ENCODE measurements around the gene ANO2.

Gene ANO2

DNA sequence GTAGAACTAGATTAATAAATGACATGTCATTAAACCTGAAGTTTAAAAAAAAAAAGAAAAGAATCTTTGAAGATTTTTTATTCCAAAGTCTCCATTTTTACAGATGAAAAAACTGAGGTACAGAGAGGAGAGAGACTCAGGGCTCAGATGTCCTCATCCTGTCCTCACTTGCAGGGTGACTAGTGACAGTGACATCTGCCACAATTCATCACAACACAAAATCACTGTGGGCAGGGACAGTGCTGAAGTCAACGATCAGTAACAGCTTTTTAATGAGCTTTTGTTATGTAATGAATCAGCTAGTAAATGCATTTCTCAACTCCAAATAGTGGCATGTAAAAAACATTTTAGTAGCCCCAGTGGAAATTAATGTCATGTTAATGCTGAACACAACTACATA, 374.6 kb downstream of the ANO2 start:
- Histone ChIP-seq H3K9ac (no peak overlapping the region), H2AFZ (ENCODE audit: low read depth) (no peak overlapping the region), H3K4me3 (IDR thresholded peaks at IDR 0.05; ENCODE audit: insufficient read depth, low read depth, low read length) (no peak overlapping the region), H3K36me3 (ENCODE audit: insufficient read depth) (no peaks in the 10 kb centered on the region), H3K27ac (no peak overlapping the region), H3K79me2 (ENCODE audit: insufficient read depth, low read depth) (no peaks in the 10 kb centered on the region), H3K4me2 (no peak overlapping the region), H4K20me1 (ENCODE audit: insufficient read depth) (no peaks in the 10 kb centered on the region), H3K4me1 (ENCODE audit: low read depth, poor library complexity, severe bottlenecking) (no peaks in the 10 kb centered on the region), H3K27me3 (ENCODE audit: insufficient read depth, low read depth) (no peaks in the 10 kb centered on the region)
- TF ChIP-seq, protein P1, sequence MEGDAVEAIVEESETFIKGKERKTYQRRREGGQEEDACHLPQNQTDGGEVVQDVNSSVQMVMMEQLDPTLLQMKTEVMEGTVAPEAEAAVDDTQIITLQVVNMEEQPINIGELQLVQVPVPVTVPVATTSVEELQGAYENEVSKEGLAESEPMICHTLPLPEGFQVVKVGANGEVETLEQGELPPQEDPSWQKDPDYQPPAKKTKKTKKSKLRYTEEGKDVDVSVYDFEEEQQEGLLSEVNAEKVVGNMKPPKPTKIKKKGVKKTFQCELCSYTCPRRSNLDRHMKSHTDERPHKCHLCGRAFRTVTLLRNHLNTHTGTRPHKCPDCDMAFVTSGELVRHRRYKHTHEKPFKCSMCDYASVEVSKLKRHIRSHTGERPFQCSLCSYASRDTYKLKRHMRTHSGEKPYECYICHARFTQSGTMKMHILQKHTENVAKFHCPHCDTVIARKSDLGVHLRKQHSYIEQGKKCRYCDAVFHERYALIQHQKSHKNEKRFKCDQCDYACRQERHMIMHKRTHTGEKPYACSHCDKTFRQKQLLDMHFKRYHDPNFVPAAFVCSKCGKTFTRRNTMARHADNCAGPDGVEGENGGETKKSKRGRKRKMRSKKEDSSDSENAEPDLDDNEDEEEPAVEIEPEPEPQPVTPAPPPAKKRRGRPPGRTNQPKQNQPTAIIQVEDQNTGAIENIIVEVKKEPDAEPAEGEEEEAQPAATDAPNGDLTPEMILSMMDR (conservative IDR thresholded peaks at IDR 0.05; ENCODE audit: low read depth, low read length) = no peak

DNA sequence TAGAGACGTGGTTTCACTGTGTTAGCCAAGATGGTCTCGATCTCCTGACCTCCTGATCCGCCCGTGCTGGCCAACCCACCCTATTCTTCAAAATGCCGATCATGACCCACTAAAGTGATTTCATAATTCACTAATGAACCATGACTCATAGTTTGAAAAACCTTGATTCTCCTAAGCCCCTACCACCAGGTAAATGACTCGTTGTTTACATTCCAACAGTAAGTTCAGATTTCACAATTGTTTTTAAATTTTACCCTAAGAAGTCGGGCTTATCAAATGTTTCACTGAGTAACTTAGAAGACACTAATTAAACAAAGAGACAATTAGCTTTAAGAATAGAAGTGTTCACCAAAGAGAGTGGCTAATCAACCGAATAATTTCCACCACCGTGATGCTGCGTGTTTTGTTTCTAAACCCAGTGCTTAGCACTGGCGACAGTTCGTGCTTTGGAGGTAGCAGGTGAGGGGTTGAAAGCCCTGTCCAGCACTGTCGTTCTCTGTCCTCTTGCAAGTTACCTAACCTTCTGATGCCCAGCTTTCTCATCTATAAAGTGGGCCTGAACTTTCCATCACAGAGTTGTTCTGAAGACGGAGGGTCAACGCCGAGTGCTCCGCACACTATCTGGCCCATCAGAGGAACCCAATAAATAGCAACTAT, 376.6 kb downstream of the ANO2 start:
- H3K27ac ChIP-seq = no peak overlapping the region
- no peaks in the 10 kb centered on the region for H3K79me2 ChIP-seq (ENCODE audit: insufficient read depth, low read depth)
- no peaks in the 10 kb centered on the region for H4K20me1 ChIP-seq (ENCODE audit: insufficient read depth)
- no peaks in the 10 kb centered on the region for H3K36me3 ChIP-seq (ENCODE audit: insufficient read depth)
- no peak overlapping the region for H3K4me3 ChIP-seq (IDR thresholded peaks at IDR 0.05; ENCODE audit: insufficient read depth, low read depth, low read length)
- no peak overlapping the region for H2AFZ ChIP-seq (ENCODE audit: low read depth)
- H3K9ac ChIP-seq = no peak overlapping the region
- no peaks in the 10 kb centered on the region for H3K4me1 ChIP-seq (ENCODE audit: low read depth, poor library complexity, severe bottlenecking)
- no peak overlapping the region for H3K4me2 ChIP-seq
- TF ChIP-seq, protein P1 (conservative IDR thresholded peaks at IDR 0.05; ENCODE audit: low read depth, low read length) = no peak
- no peaks in the 10 kb centered on the region for H3K27me3 ChIP-seq (ENCODE audit: insufficient read depth, low read depth)

DNA sequence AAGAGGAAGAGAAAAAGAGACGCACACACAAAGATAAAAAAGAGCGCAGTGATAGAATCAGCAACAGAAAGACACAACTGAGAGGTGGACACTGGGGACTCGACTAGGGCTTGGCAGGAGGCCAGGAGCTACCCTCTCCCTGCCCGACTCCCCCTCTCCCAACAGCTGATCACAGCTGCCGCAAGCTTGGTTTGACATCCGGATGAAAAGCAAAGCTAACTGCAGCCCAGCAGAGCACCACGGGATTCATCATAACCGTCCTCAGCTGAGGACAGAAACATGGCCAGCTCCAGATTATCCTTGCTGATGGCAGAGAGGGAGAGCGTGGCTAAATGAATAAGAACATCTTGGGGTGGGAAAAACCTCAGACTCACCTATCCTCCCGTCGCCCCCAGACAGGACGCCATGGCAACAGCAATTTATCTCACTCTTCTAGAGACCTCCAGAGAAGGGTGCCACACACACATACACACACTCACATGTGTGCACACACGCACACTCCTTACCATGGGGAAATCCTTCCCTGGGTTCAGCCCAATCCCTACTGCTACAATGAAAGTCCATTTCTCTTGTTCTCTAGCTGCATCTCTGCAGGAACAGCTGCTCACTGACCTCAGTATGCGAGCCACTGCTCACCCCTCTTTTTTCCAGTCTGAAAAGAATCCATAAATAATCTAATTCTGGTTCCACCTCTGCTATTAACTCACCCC, 377.9 kb downstream of the ANO2 start:
- Histone ChIP-seq H3K79me2 (ENCODE audit: insufficient read depth, low read depth) (no peaks in the 10 kb centered on the region), H3K9ac (no peak overlapping the region), H3K4me3 (IDR thresholded peaks at IDR 0.05; ENCODE audit: insufficient read depth, low read depth, low read length) (no peak overlapping the region), H2AFZ (ENCODE audit: low read depth) (no peak overlapping the region), H3K27me3 (ENCODE audit: insufficient read depth, low read depth) (no peaks in the 10 kb centered on the region), H3K36me3 (ENCODE audit: insufficient read depth) (no peaks in the 10 kb centered on the region), H4K20me1 (ENCODE audit: insufficient read depth) (no peaks in the 10 kb centered on the region), H3K4me1 (ENCODE audit: low read depth, poor library complexity, severe bottlenecking) (no peaks in the 10 kb centered on the region), H3K4me2 (no peak overlapping the region), H3K27ac (no peak overlapping the region)
- TF ChIP-seq, protein P1 (conservative IDR thresholded peaks at IDR 0.05; ENCODE audit: low read depth, low read length) = no peak

DNA sequence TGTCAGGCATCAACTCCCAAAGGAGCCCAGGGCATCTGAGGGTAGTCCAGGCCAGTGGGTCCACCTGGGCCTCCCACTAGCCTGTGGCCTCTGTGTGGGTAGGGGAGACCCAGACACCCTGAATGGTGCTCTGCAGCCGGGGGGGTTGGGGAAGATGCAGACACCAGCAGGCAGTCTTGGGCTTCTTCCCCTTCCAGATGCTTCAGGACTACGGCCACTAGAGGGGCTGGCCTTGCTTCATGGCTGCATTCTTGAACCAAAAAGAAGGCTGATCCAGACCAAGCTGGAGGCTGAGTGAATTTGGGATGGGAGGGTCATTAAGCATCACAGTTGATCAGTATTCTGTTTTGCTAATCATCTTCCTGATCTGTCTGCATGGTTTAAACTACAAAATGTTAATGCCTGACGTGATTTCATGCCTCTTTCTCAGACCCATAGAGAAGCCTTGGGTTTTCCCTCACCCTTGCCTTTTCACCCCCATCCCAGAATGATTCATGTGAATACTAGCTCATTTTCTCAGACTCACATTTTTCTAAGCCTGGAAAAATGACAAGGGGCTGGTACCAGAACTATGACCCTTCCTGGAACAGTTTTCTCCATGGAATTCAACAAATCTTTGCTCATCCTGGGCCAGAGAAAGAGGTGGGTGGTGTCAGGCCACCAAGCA, 379.0 kb downstream of the ANO2 start:
- H3K27me3 ChIP-seq (ENCODE audit: insufficient read depth, low read depth) = no peaks in the 10 kb centered on the region
- H3K4me1 ChIP-seq (ENCODE audit: low read depth, poor library complexity, severe bottlenecking) = no peaks in the 10 kb centered on the region
- no peaks in the 10 kb centered on the region for H3K79me2 ChIP-seq (ENCODE audit: insufficient read depth, low read depth)
- no peaks in the 10 kb centered on the region for H3K36me3 ChIP-seq (ENCODE audit: insufficient read depth)
- TF ChIP-seq, protein P1 (conservative IDR thresholded peaks at IDR 0.05; ENCODE audit: low read depth, low read length) = no peak
- no peak overlapping the region for H2AFZ ChIP-seq (ENCODE audit: low read depth)
- H3K27ac ChIP-seq = no peak overlapping the region
- no peaks in the 10 kb centered on the region for H4K20me1 ChIP-seq (ENCODE audit: insufficient read depth)
- no peak overlapping the region for H3K4me3 ChIP-seq (IDR thresholded peaks at IDR 0.05; ENCODE audit: insufficient read depth, low read depth, low read length)
- H3K4me2 ChIP-seq = no peak overlapping the region
- H3K9ac ChIP-seq = no peak overlapping the region
